GM23248 (cell line): ENCODE data around the gene TTC1. TPM values are rescaled to one million over a fixed set of nuclear protein-coding genes. Genes with fewer than 3 reads are reported as not detected.

Source experiments
- DNase-seq: peaks from one replicate; pipeline ENCODE4 v3.0.0-alpha.2; 2015
- H2AFZ ChIP-seq: fragments of 200-600 bp; sonication (generic); 2 replicates; pipeline ENCODE4 v1.6.1; 2016; ENCODE audit warnings: antibody characterized with exemption
- H3F3A ChIP-seq: fragments of 200-600 bp; sonication (generic); 2 replicates; pipeline ENCODE4 v1.6.1; 2016; ENCODE audit warnings: mild to moderate bottlenecking, antibody characterized with exemption, mixed run types; ENCODE audit not compliant: insufficient read depth
- H3K27ac ChIP-seq: fragments of 200-600 bp; sonication (generic); 2 replicates; pipeline ENCODE4 v1.5.1; 2016; ENCODE audit warnings: mild to moderate bottlenecking
- H3K27me3 ChIP-seq: fragments of 200-600 bp; sonication (generic); replicated peaks from 2 replicates; pipeline ENCODE4 v1.6.1; 2016; ENCODE audit warnings: mild to moderate bottlenecking; ENCODE audit not compliant: insufficient read depth
- H3K36me3 ChIP-seq: fragments of 200-600 bp; sonication (generic); 2 replicates; pipeline ENCODE4 v1.6.1; 2016; ENCODE audit warnings: low read depth, mild to moderate bottlenecking
- H3K4me1 ChIP-seq: fragments of 200-600 bp; sonication (generic); 2 replicates; pipeline ENCODE4 v1.6.1; 2016; ENCODE audit warnings: mild to moderate bottlenecking; ENCODE audit not compliant: insufficient read depth
- H3K4me2 ChIP-seq: fragments of 200-600 bp; sonication (generic); one replicate; pipeline ENCODE4 v1.6.1; 2016; ENCODE audit warnings: mild to moderate bottlenecking; ENCODE audit not compliant: unreplicated experiment
- H3K4me3 ChIP-seq: fragments of 200-600 bp; sonication (generic); 2 replicates; pipeline ENCODE4 v1.5.1; 2016; ENCODE audit warnings: mild to moderate bottlenecking
- H3K79me2 ChIP-seq: fragments of 200-600 bp; sonication (generic); 2 replicates; pipeline ENCODE4 v1.6.1; 2016; ENCODE audit warnings: mild to moderate bottlenecking; ENCODE audit not compliant: insufficient read depth
- H3K9ac ChIP-seq: fragments of 200-600 bp; sonication (generic); 2 replicates; pipeline ENCODE4 v1.6.1; 2016; ENCODE audit warnings: mild to moderate bottlenecking
- H3K9me2 ChIP-seq: fragments of 200-600 bp; sonication (generic); 2 replicates; pipeline ENCODE4 v1.6.1; 2016; ENCODE audit warnings: mixed run types, mild to moderate bottlenecking, moderate library complexity; ENCODE audit not compliant: insufficient read depth
- H3K9me3 ChIP-seq: fragments of 200-600 bp; sonication (generic); one replicate; pipeline ENCODE4 v1.6.1; 2017; ENCODE audit warnings: low read depth
- H4K20me1 ChIP-seq: fragments of 200-600 bp; sonication (generic); 2 replicates; pipeline ENCODE4 v1.6.0; 2016; ENCODE audit not compliant: insufficient read depth
- EZH2 ChIP-seq: fragments of 200-600 bp; sonication (generic); IDR thresholded peaks from 2 replicates; pipeline ENCODE4 v1.6.1; 2018; ENCODE audit warnings: antibody characterized with exemption, mild to moderate bottlenecking; ENCODE audit not compliant: insufficient read depth, poor library complexity, severe bottlenecking
- EZH2phosphoT487 ChIP-seq: fragments of 200-600 bp; sonication (generic); IDR thresholded peaks from 2 replicates; pipeline ENCODE4 v1.6.1; 2018; ENCODE audit warnings: antibody characterized with exemption, moderate library complexity, mild to moderate bottlenecking, low read depth; ENCODE audit not compliant: insufficient read depth
- WGBS, 2 experiments: methylation state at CpG; one replicate each; pipeline ENCODE4 v1.1.6; 2015 to 2017; ENCODE audit warnings: low lambda C conversion rate in 2 of 2, low coverage in 1 of 2; ENCODE audit errors: missing lambda C conversion rate in 2 of 2; 5-methylcytosine and 5-hydroxymethylcytosine counted together
- in situ Hi-C: fragments of 300-500 bp; cut with MboI; formaldehyde crosslinking; loops from 2 replicates; pipeline ENCODE4 v1.15.0; 2020
- polyA plus RNA-seq: library from polyadenylated mRNA; unstranded; fragments of >200 nt; fragmentation: Nextera tagmentation; extraction: Ambion mirVana; gene quantifications from 2 replicates; pipeline ENCODE4 v1.2.1, GENCODE V29; 2016
- total RNA-seq: library from RNA; depleted of rRNA; stranded (reverse); fragments of >200 nt; shearing (Covaris generic); gene quantifications from 2 replicates; pipeline ENCODE4 v1.2.3, GENCODE V29; 2014

The TTC1 gene
- total and polyA plus RNA-seq, 2 experiments from 2014 or later, result 39.9 to 67.7 TPM

DNA sequence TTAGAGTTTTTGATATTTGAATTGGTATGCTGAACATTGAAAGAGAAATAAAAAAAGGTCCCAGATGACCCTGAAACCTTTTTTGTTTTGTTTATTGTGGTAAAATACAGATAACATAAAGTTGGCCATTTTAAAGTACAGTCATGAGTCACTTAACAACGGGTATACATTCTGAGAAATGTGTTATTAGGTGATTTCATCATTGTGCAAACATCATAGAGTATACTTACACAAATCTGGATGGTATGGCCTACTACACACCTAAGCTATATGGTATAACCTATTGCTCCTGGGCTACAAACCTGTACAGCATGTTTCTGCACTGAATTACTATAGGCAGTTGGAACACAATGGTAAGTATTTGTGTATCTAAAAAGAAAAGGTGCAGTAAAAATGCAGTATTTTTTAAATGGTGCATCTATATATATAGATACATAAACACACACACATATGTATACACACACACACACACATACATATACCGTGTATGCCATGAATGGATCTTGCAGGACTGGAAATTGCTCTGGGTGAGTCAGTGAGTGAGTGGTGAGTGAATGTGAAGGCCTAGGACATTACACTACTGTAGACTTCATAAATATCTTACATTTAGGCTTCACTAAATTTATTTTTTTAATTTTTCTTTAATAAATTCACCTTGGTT lies 31.0 kb downstream of the TTC1 start:
- no peaks in the 10 kb centered on the region for H3K9me2 ChIP-seq
- DNase-seq, result no peak
- no peaks in the 10 kb centered on the region for H3K9me3 ChIP-seq
- H3F3A ChIP-seq, result no peaks in the 10 kb centered on the region
- peaks cover 7% of the 10 kb centered on the region for H3K4me1 ChIP-seq
- H3K4me3 ChIP-seq, result no peak overlapping the region
- no peak overlapping the region for H3K9ac ChIP-seq
- H3K36me3 ChIP-seq, result peaks cover 24% of the 10 kb centered on the region
- H3K27ac ChIP-seq, result no peak overlapping the region
- no peak overlapping the region for H3K4me2 ChIP-seq
- no peak overlapping the region for H2AFZ ChIP-seq
- H3K79me2 ChIP-seq, result no peaks in the 10 kb centered on the region
- TF ChIP-seq EZH2phosphoT487 (no peak), EZH2 (no peak)
- no peaks in the 10 kb centered on the region for H4K20me1 ChIP-seq
- H3K27me3 ChIP-seq, result no peaks in the 10 kb centered on the region
- in situ Hi-C loops, result loop anchor here (10.0 kb wide), 1 partner anchor 305 kb away; no protein-coding TSS in a partner anchor
- 83 to 88% methylated on average over 2 of the region's 2 CpGs for WGBS, 2 experiments

- peaks cover 20% of the 10 kb centered on the region for H3K36me3 ChIP-seq
- 95 to 98% methylated on average over 2 of the region's 2 CpGs for WGBS, 2 experiments
Observed at GRCh38 chr5:160040471-160040835, 31.5 kb downstream of the TTC1 start.

GRCh38 chr5:160042671-160043070 lies 33.7 kb downstream of the TTC1 start:
- H3K9ac ChIP-seq, result no peak overlapping the region
- TF ChIP-seq EZH2 (no peak), EZH2phosphoT487 (no peak)
- no peaks in the 10 kb centered on the region for H3K9me2 ChIP-seq
- DNase-seq, result no peak
- no peaks in the 10 kb centered on the region for H3K27me3 ChIP-seq
- no peak overlapping the region for H3K4me2 ChIP-seq
- no peaks in the 10 kb centered on the region for H3F3A ChIP-seq
- H4K20me1 ChIP-seq, result no peaks in the 10 kb centered on the region
- H3K4me1 ChIP-seq, result peaks cover 13% of the 10 kb centered on the region
- WGBS, 2 experiments, result 92 to 96% methylated on average over 3 of the region's 3 CpGs
- H3K4me3 ChIP-seq, result no peak overlapping the region
- H3K36me3 ChIP-seq, result peaks cover 7% of the 10 kb centered on the region; the same call in 1 of the 2 replicates
- H2AFZ ChIP-seq, result no peak overlapping the region
- no peak overlapping the region for H3K27ac ChIP-seq
- no peaks in the 10 kb centered on the region for H3K79me2 ChIP-seq
- in situ Hi-C loops, result no loop called here
- H3K9me3 ChIP-seq, result no peaks in the 10 kb centered on the region

More at GRCh38 chr5:160040471-160040835, 31.5 kb downstream of the TTC1 start:
- no peaks in the 10 kb centered on the region for H3K9me2 ChIP-seq
- no peaks in the 10 kb centered on the region for H3K9me3 ChIP-seq
- in situ Hi-C loops, result no loop called here
- no peaks in the 10 kb centered on the region for H3K79me2 ChIP-seq
- no peak overlapping the region for H2AFZ ChIP-seq
- no peaks in the 10 kb centered on the region for H4K20me1 ChIP-seq
- H3K4me1 ChIP-seq, result peaks cover 10% of the 10 kb centered on the region
- DNase-seq, result no peak
- H3K9ac ChIP-seq, result no peak overlapping the region
- H3K4me2 ChIP-seq, result no peak overlapping the region
- no peaks in the 10 kb centered on the region for H3K27me3 ChIP-seq
- H3K4me3 ChIP-seq, result no peak overlapping the region
- no peaks in the 10 kb centered on the region for H3F3A ChIP-seq
- H3K27ac ChIP-seq, result no peak overlapping the region
- TF ChIP-seq EZH2 (no peak), EZH2phosphoT487 (no peak)

- H3K9ac ChIP-seq, result no peak overlapping the region
- no peak overlapping the region for H2AFZ ChIP-seq
- H3K27ac ChIP-seq, result no peak overlapping the region
- DNase-seq, result no peak
- no peak overlapping the region for H3K4me2 ChIP-seq
- no peaks in the 10 kb centered on the region for H3F3A ChIP-seq
- 100% methylated on average over 1 of the region's 1 CpG for WGBS, 2 experiments
- H4K20me1 ChIP-seq, result no peaks in the 10 kb centered on the region
- TF ChIP-seq EZH2phosphoT487, result no peak
- no peak for TF ChIP-seq EZH2
- peaks cover 10% of the 10 kb centered on the region for H3K36me3 ChIP-seq
- no peaks in the 10 kb centered on the region for H3K27me3 ChIP-seq
- peaks cover 15% of the 10 kb centered on the region for H3K4me1 ChIP-seq
- H3K4me3 ChIP-seq, result no peak overlapping the region
- in situ Hi-C loops, result no loop called here
- no peaks in the 10 kb centered on the region for H3K9me3 ChIP-seq
- no peaks in the 10 kb centered on the region for H3K79me2 ChIP-seq
- no peaks in the 10 kb centered on the region for H3K9me2 ChIP-seq
Observed at GRCh38 chr5:160044391-160044804, 35.5 kb downstream of the TTC1 start.

DNA sequence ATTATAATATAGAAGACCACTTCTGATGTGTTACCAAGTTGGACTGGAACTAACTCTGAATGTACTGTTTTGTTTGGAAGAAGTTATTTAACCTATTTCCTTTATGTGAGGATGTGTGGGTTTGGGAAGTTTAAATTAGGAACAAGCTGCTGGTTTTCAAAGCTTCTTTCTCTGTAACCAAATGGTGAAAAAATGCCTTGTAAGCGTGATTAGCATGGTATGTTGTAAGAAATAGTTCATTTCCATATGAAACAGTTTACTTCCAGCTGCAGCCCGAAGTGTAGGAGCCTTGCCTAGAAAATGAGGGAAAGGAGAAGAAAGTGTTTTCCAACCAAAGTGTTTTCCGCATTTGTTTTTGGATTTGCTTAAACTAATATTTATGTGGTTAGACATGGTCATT lies 36.0 kb downstream of the TTC1 start:
- Histone ChIP-seq H3K4me2 (no peak overlapping the region), H3K4me1 (peaks cover 15% of the 10 kb centered on the region), H3K9ac (no peak overlapping the region), H3K27me3 (no peaks in the 10 kb centered on the region), H2AFZ (no peak overlapping the region), H3F3A (no peaks in the 10 kb centered on the region), H3K36me3 (peaks cover 10% of the 10 kb centered on the region; the same call in 1 of the 2 replicates), H3K9me3 (no peaks in the 10 kb centered on the region), H3K27ac (no peak overlapping the region), H3K79me2 (no peaks in the 10 kb centered on the region), H3K9me2 (no peaks in the 10 kb centered on the region), H3K4me3 (no peak overlapping the region), H4K20me1 (no peaks in the 10 kb centered on the region)
- in situ Hi-C loops, result no loop called here
- TF ChIP-seq EZH2phosphoT487 (no peak), EZH2 (no peak)
- WGBS, 2 experiments, result 67 to 70% methylated on average over 3 of the region's 3 CpGs
- no peak for DNase-seq
